Non-pigmented ciliary epithelial cell (primary cell): ENCODE measurements around the gene PRKCH.

Experiments
- DNase-seq: peaks from one replicate; pipeline ENCODE4 v3.0.0-alpha.2; 2010; ENCODE audit warnings: low read depth

PRKCH gene

DNA sequence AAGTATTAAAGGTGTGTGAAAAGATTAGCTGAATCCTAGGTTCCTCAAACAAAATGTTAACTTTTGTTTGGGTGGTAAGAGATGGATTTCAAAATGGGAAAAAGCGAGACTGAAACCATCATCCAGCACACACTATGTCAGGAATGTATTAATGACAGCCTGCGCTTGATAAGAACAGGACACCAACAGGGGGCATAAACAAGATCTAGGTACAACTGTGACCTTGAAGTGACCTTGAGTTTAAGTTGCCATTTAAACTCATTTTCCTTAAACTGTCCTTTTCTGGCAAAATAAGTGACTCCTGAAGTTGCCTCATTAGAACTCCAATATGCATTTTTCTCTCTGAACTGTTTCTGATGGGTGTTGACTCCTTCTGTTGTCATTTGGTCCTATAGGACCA, 17.1 kb downstream of the PRKCH start:
- no peak for DNase-seq

DNA sequence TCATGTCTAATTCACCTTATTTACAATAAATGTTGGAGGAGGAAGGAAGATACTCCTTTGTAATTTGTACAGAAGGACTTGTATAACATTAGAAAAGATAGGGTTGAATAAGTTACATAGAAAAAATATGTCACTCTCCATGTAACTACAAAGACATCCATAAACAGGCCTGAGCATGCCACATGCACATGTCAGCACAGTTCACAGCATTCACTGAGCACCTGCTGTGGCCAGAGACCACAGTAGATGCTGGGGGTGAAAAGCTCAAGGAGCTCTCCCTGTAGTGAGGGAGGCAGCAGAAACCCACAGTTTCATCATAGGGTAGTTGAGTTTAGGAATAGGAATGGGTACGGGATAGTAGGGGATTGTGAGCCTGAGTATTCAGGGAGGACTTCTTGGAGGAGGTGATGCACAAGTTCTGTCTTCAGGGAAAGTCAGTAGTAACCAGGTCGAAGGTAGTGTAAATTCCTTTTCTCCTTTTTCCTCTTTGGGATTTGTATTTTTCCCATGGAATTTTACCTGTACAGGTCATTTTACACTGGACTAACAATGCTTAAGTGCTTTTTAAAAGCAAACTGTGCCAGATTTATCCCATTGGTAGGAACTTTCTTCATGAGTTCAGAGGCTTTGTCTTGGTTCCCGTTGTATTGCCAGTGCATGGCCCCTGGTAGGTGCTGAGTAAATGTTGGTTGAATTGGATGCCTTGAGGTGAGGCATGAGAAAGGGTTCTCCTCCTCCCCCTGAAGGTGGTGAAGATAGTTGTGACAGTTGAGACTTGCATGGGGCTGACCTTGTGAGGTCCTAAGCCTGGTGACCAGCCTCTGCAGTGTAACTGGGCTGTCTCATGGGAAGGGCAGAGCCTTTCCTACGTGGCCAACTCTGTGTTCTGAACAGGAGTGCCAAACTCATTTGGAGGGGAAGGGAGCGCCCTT, 20.2 kb downstream of the PRKCH start:
- no peak for DNase-seq

DNA sequence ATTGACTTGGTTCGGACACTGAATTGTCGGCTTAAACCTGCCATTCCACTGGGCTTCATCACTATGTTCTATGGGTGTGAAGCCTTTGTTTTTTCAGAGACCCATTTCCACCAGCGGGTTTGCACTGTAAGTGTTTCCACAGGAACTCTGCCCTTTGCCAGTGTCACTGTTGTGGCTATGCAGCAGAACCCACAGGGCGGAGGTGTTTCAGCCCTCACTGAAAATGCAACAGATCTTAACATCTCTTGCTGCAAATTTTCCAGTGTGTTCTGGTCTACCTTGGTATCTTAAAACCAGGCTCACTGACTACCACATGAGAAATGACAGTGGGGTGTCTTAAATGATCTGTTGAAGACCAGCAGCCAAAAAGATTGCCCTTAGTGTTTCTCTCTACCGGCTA, 21.1 kb downstream of the PRKCH start:
- DNase-seq, result no peak

DNA sequence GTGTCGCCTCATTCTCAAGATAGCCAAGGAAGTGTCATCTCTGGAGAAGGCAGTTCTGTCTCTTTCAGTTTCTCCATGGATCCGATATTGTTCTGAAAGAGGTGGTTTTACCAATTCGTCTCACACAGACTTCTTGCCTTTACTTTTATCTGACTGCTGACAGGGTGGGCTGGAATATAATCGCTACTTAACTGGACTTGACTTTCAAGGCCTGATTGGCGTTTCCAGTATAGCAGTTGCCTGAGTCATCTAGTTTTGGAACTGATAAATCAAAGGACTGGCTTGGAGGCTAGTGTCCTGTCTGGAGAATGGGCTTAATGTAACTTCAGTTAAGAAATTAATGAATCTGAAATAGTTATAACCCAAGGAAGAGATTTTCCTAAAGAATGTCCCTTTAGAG, 21.6 kb downstream of the PRKCH start:
- no peak for DNase-seq

DNA sequence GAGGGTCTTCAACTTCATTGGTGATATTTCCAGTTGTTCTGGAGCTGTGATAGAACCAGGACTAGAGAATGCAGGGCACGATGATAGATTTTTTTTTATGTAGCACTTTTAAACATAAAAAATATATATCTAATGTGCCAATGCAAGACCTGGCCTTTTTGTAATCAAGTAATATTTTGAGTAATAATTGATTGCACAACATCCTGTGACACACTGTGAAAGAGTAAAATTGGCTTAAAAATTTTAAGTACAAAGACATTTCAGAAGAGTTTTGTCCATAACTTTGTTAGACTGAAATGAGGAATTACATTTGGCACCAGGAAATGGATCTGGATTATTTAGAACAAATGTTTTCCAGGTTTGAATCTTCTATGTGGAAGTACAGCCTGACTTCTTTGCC, 22.1 kb downstream of the PRKCH start:
- DNase-seq, result no peak

DNA sequence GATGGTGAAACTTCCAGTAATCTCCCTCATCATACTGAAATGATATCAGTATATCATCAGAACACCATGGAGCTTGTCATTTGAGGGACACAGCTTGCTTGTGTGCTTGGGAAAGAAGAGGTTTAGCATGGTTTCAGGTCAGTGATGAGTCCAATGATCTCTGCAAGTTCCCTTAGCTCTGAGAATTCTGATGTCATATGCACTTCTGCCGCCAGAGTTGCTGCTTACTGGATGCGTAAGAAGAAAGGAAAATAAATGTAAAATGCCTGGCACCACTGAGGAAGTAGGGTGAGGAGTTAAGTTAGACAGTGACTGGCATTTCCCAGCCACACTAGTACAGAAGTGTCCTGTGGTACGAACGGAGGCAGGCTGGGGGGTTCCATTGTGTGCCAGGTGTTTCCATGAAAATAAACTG, 22.6 kb downstream of the PRKCH start:
- no peak for DNase-seq

DNA sequence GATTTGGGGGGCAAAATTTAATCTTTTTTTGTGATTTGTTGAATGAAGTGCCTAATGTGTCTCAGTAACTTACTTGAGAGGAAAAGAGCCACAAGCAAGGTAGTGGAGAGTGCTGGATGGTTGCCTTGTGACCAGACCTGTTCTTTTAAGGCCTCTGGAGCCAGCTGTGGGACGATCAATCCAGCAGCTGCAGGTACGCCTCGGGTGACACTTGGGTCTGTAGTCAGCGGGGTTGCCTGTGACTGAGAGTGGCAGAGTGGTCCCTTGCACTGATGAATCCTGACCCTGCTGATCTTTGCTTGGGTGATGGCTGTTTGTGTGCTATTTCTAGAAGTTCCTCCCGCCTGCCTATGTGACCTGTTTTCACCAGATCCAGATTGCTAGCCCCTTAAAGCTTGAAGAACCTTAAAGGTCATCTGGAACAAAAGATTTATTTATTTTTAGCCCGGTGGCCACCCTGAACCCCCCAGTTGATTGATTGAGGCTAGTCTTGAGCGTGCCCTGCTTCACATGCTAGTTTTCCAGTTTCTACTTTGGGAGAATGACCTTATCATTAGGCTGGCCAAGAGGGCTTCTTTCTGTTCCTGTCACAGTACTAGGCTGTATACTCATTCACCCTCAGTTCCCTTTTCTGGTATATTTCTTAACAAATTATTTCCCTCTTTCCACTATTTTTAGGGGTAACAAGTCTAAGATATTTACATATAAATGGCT, 23.2 kb downstream of the PRKCH start:
- DNase-seq, result no peak

DNA sequence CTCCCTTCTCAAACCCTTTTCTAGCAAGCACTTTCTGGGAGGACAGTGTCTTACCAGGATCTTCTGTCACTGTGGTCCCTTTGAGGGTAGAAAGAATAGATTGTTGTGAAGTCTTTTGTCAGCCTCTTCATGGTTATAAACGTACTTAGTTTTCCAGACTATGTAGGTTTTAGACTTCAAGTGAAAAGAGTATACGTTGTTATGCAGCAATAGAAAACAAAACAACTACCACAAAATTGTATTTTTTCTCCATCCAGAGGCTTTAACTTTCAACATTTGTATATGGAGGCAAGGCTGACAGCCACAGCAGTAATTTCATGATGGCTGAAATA, 23.7 kb downstream of the PRKCH start:
- no peak for DNase-seq

DNA sequence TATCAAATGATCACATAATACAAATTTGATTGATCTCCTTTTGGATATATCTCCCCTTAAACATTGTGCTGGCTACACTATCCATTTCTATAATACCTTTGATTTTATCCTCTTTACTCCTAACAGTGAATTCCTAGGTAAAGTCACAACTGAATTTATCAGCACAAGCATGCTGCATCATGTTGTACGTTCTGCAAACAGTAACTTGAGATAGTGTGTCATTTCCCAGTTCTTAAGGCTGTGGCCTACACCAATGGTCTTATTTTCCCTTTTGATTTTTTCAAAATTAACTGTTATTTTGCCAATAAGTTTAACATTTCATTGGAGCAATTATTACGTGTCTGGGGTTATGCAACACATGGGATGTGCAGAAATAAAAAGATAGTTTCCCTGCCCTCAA, 24.8 kb downstream of the PRKCH start:
- no peak for DNase-seq

DNA sequence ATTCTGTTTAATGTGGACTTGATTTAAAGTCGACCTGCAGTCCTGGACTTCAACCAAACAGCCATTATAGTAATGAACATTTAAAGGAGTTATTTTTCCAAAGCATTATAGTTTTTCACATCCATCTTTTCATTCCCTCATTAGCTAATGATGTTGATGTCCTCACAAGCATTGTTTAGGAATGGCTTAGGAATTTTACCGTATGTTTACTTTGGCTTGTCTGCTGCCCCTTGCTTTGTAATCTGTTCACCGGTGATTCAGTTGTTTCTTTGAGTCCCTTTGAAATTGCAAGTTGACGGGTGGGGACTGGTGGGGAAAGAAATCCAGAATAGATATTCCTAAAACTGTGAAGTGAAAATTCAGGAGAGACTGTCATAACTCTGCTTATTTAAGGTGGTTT, 25.4 kb downstream of the PRKCH start:
- no peak for DNase-seq

DNA sequence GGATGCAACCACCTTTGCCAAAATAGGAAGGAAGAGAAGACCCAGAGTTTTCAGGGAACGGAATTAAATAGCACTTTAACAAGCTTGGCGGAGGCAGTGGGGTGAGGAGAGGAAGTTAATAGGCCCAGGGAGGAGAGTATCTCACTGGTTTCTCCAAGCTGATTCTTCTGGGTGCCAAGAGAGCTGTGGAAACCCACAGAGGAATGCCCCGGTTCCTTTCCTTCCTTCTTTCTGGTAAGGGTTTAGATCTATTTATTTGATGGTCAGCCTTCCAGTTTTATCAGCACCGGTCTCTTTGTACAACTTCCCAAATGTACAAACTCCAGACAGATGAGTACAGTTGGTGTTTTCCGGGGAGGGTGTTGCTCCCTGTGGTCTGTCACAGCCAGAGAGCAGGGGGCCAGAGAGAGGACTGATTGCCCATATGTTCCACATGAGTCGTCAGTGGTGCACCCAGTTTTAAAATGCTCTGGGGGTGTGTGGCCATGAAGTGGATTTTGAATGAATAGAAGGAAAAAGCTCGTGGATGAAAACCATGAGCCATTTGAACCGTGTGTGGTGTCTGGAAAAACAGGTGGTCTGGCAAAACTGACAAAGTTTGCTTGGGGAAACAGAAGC, 26.6 kb downstream of the PRKCH start:
- DNase-seq, result no peak

DNA sequence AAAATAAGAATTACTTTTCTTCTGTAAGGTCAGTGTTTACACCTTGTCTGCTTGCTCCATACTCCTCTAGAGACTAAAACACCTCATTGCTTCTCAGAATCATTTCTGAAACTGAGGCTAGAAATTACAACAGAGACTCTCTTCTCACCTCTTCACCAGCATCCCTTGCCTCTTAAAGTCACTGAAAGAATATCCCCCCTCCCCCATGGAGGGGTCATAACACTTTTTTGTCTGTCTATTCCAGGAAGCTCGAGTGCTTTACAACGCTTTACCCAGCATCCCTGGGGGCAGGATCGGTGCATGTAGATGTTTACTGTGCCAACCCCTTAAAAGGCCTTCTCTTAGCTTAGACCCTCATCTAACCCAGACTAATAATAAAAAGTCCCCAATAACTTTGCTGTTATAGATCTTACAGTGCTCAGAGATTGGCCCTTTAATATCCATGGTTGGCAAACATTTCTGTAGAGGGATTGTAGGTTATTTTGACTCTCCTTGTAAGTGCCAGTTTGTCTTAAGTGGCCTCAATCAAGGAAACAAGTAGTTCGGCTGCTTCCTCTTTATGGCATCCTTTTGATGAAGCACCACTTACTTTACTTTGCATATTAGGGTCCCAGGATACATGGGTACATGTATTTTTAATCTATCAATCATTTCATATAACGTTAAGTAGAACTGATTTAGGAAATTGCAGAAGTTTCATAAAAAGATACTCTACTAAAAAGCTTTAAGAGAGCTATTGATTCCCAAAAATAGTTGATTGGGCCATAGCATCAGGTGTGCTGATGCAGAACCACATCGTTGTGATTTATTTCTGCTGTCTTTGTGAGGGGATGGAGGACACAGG, 29.3 kb downstream of the PRKCH start:
- DNase-seq, result no peak

DNA sequence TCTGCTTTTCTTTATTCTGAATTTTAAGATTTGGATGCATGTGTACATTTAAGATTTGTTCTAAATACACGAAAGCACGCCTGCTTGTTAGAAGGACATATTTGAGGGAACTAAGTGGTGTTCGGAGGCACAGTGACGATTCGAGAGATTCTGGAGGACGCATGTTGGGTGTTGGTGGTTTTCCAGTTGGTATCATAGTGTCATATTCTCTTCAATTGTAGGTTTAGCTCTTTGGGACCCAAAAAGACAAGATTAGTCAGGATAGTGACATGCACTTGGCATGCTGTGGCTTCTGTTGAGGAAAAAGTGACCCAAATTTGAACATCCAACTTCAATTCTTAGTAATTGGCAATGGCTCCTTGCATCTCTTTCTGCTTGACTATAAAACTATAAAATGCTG, 30.1 kb downstream of the PRKCH start:
- no peak for DNase-seq

DNA sequence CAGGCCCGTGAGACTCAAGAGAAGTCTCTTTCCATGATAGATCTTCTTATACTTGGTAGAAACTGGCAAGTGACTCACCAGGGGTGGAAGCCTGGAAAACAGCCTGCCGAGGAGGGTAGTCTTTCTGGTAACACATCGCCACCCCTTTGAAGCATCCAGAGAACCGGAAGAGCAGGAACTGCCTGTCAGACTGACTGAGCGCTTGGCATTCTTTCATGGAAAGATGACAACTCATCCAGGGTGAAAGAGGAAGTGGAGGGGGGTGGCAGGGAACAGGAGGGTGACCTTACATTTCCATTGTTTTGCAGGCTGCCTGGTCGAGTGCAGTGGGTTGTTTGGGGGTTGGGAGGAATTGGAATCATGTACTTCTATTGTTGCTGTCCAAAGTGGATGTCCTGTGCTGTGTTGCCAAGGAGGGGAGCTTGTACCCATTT, 34.5 kb downstream of the PRKCH start:
- no peak for DNase-seq

DNA sequence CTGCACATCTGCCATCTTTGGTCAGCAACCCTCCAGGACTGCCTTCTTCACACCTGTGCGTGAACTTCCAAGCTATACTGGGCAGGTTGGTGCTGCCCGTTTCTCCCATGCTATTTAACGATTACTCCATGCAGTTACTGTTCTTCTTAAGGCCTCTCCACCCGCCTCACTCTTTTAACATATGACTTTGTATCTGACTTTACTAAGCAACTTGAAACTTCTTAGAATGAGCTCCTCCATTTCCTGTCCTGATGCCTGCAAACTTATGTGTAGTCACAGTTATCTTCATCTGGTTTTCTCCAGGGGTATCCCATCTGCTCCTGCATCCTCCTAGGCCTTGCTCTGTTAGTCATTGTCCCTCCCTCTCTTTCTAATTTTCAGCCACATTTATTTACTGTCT, 35.7 kb downstream of the PRKCH start:
- no peak for DNase-seq

DNA sequence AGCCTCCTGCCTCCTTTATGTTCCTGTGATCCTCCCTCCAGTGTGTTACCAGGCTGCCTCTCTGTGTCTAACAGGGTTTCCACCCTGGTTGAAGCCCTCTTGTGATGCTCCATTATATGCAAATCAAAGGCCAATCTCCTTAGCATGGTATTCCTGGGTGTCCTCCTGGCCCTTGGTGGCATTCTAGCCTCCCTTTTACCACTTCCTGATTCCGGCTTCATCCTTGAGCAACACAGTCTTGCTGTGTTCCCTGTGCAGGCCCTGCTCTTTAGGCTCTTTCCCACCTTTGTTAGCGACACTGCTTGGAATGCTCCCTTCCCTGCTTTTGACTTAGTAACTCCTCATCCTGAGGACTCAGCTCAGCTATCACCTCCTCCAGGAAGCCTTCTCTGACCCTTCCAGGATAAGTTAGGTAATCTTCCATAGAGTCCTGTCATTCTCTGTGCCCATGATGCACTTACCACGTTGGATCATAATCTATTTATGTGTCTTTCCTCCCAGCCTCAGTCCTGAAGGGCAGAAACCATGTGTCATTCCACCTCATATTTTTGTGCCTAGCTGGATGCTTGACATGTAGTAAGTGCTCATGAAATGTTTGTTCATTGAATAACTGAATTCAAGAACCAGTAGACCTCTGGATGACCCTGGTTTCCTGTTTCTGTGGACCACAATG, 37.3 kb downstream of the PRKCH start:
- no peak for DNase-seq

DNA sequence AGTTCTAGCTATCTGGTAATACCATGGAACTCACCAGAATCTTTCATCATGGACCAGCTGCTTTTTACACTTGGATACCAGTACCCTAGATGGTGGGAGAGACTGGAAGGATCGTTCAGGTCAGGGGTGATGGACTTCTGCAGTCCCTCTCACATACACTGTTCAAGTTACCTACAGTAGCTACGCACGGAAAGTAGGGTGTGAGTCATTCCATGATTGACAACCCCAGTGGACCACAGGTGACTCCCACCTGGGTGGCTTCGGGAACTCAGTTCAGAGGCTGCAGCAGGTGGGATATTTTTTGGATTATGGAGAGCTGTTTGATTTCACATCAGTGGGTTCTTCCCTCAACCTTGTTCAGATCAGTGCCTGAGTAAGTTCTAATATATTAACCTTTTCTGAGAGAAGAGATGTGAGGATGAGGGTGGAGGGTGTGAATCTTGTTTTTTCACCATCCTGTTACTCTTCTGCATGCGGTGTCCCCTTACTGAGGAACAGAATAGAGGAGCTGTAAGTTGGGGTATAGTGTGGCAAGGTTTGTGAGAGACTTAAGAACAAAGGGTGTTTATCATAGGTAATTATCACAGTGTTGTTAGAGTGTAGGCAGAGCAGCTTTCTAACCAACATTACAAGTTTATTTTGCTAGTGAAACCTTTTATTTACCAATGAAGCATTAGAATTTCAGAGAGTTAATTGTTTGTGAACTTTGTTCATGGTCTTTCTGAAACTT, 39.6 kb downstream of the PRKCH start:
- no peak for DNase-seq

DNA sequence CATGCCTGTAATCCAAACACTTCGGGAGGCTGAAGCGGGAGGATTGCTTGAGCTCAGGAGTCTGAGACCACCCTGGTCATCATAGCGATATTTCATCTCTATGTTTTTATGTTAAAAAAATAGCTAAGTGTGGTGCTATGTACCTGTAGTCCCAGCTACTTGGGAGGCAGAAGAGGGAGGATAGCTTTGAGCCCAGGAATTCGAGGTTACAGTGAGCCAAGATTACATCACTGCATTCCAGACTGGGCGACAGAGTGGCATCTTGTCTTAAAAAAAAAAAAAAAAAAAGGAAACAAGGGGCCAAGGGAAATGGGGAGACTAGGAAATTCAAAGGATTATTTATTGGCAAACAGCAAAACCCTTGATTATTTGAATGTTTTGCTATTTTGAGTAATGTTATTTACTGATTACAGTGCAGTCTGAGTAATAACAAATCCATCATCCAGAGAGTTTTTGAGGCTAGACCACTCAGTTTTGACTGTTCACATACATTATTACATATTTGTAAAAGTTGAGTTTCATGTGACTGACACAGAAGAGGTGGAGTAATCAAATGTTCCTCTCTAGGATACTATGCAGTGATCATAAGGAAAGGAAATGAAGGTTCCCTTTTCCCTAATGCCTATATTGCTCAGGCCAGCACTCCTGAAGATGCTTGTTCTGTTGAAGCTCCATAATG, 40.8 kb downstream of the PRKCH start:
- DNase-seq, result no peak

DNA sequence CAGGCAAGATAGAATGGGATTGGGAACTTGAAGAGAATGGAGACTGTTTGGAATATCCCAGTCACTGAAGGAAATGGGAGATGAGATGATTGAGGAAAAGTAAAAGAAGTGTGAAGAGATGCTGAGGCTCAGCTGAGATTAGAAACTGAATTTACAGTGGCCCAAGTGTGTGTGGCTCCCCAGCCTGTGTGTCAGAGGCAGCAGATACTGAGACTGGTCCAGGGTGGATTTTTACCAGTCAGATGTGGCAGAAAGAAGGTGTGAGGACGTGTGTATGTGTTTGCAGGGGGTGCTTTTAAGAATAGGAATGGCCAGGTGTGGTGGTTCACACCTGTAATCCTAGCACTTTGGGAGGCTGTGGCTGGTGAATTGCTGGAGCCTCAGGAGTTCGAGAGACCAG, 42.9 kb downstream of the PRKCH start:
- DNase-seq, result no peak

DNA sequence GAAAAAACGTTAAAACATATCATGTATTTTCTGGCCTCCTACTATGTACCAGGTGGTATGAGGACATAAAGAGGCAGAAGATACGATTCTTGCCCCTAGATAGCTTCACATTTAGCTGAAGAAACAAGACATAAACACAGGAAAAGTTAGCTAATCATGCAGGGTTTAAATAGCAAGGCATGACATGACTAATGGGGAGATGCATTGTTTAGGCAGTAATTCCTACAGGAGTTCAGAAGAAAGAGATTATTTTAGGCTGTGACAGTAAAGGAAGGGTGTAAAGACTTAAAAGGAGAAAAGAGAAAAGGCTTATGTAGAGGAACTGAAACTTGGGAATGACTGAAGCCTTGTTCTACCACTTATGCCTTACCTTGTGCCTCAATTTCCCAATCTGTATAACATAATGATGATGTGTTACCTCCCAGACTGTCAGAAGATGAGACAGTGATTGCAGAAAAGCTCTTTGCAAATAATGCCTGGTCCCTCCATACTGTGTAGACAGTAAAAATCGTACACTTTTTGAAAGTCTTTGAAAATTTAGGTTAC, 44.4 kb downstream of the PRKCH start:
- no peak for DNase-seq
